HG02884 (cell line): Measurements from ENCODE around the gene ARHGAP29.
"Not testable (repeated sequence)": the region's sequence is repeated elsewhere in the genome, so short reads cannot be mapped to it uniquely, and the experiment has no call there.

ENCODE experiments used
- ATAC-seq: cut with Tn5 transposase; IDR thresholded peaks from one replicate; pipeline ENCODE4 v1.9.1; 2021; ENCODE audit warnings: mild to moderate bottlenecking, moderate library complexity; ENCODE audit not compliant: unreplicated experiment

ARHGAP29 gene

GRCh38 chr1:94182191-94182590 lies 55.2 kb downstream of the ARHGAP29 start:
- no peak for ATAC-seq

GRCh38 chr1:94180650-94181049 lies 56.7 kb downstream of the ARHGAP29 start:
- ATAC-seq = no peak

- ATAC-seq = no peak
Observed at GRCh38 chr1:94178901-94179300, 58.5 kb downstream of the ARHGAP29 start.

- no peak for ATAC-seq
Observed at GRCh38 chr1:94169126-94169525, 68.3 kb downstream of the ARHGAP29 start.

GRCh38 chr1:94165843-94166242 lies 71.5 kb downstream of the ARHGAP29 start:
- no peak for ATAC-seq

- ATAC-seq = not testable (repeated sequence)
Observed at GRCh38 chr1:94164885-94165284, 72.5 kb downstream of the ARHGAP29 start.

GRCh38 chr1:94164121-94164520 lies 73.3 kb downstream of the ARHGAP29 start:
- ATAC-seq = not testable (repeated sequence)

GRCh38 chr1:94163249-94163648 lies 74.1 kb downstream of the ARHGAP29 start:
- ATAC-seq = not testable (repeated sequence)

- ATAC-seq = no peak
Observed at GRCh38 chr1:94160811-94161210, 76.6 kb downstream of the ARHGAP29 start.

- ATAC-seq = no peak
Observed at GRCh38 chr1:94156096-94156625, 81.2 kb downstream of the ARHGAP29 start.

- ATAC-seq = no peak
Observed at GRCh38 chr1:94154989-94155388, 82.4 kb downstream of the ARHGAP29 start.

GRCh38 chr1:94153133-94153532 lies 84.3 kb downstream of the ARHGAP29 start:
- no peak for ATAC-seq

GRCh38 chr1:94149166-94149565 lies 88.2 kb downstream of the ARHGAP29 start:
- ATAC-seq = not testable (repeated sequence)

GRCh38 chr1:94146273-94146672 lies 91.1 kb downstream of the ARHGAP29 start:
- ATAC-seq = no peak

GRCh38 chr1:94144836-94145235 lies 92.5 kb downstream of the ARHGAP29 start:
- no peak for ATAC-seq

- no peak for ATAC-seq
Observed at GRCh38 chr1:94143809-94144176, 93.6 kb downstream of the ARHGAP29 start.

GRCh38 chr1:94143173-94143808 lies 94.1 kb downstream of the ARHGAP29 start:
- ATAC-seq = no peak

GRCh38 chr1:94142583-94142982 lies 94.8 kb downstream of the ARHGAP29 start:
- no peak for ATAC-seq

- no peak for ATAC-seq
Observed at GRCh38 chr1:94142022-94142421, 95.4 kb downstream of the ARHGAP29 start.

- ATAC-seq = no peak
Observed at GRCh38 chr1:94132111-94132510, 105.3 kb downstream of the ARHGAP29 start.

- ATAC-seq = no peak
Observed at GRCh38 chr1:94130851-94131595, 106.4 kb downstream of the ARHGAP29 start.

- ATAC-seq = no peak
Observed at GRCh38 chr1:94126651-94127050, 110.7 kb downstream of the ARHGAP29 start.
